Ecto neural progenitor cell (in vitro differentiated cells): ENCODE measurements around the gene KLF16.

Experiments
- DNase-seq: peaks from one replicate; pipeline ENCODE4 v3.0.0-alpha.2; 2018; ENCODE audit warnings: low spot score

The KLF16 gene

GRCh38 chr19:1806184-1807029 lies 57.0 kb downstream of the KLF16 start:
- no peak for DNase-seq

GRCh38 chr19:1805401-1806183 lies 57.8 kb downstream of the KLF16 start:
- DNase-seq = no peak

DNA sequence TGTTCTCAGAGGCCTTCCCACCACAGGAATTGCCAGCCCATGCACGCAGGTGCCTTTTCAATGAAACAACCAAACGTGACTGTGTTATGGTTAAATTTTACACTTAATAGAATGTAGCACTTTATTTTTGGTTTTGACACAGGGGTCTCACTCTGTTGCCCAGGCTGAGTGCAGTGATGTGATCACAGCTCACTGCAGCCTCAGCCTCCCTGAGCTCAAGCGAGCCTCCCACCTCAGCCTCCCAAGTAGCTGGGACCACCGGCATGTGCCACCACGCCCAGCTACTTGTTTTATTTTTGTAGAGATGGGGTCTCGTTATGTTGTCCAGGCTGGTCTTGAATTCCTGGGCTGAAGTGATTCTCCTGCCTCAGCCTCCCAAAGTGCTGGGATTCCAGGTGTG lies 58.5 kb downstream of the KLF16 start:
- no peak for DNase-seq
